Lower leg skin (tissue), 3 donors: ENCODE results near the gene ADIRF.
"Not testable (repeated sequence)": the region's sequence is repeated elsewhere in the genome, so short reads cannot be mapped to it uniquely, and the experiment has no call there.

Source experiments
- POLR2A ChIP-seq, 2 donors: fragments of 450-650 bp; IDR thresholded peaks; one replicate each; pipeline ENCODE4 v1.6.1; 2016 to 2017; ENCODE audit warnings: antibody characterized with exemption in 2 of 2, mild to moderate bottlenecking in 1 of 2, moderate library complexity in 1 of 2
- TF ChIP-seq, protein P1 (sequence below), 3 donors: fragments of 450-650 bp; IDR thresholded peaks; one replicate each; pipeline ENCODE4 v1.5.1; 2016; ENCODE audit warnings: antibody characterized with exemption in 3 of 3, mild to moderate bottlenecking in 3 of 3, moderate library complexity in 2 of 3

DNA sequence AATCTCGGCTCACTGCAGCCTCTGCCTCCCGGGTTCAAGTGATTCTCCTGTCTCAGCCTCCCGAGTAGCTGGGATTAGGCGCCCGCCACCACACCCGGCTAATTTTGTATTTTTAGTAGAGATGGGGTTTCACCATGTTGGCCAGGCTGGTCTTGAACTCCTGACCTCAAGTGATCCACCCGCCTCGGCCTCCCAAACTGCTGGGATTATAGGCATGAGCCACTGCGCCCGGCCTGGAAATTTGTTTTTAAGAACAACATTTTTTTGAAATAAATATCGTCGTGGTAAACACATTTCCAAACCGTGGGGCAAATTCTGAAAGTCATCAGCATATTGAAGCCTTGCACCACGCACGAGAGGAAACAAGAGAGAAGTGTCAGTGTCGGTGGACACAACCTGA, 28.2 kb upstream of the ADIRF start:
- TF ChIP-seq, protein P1, sequence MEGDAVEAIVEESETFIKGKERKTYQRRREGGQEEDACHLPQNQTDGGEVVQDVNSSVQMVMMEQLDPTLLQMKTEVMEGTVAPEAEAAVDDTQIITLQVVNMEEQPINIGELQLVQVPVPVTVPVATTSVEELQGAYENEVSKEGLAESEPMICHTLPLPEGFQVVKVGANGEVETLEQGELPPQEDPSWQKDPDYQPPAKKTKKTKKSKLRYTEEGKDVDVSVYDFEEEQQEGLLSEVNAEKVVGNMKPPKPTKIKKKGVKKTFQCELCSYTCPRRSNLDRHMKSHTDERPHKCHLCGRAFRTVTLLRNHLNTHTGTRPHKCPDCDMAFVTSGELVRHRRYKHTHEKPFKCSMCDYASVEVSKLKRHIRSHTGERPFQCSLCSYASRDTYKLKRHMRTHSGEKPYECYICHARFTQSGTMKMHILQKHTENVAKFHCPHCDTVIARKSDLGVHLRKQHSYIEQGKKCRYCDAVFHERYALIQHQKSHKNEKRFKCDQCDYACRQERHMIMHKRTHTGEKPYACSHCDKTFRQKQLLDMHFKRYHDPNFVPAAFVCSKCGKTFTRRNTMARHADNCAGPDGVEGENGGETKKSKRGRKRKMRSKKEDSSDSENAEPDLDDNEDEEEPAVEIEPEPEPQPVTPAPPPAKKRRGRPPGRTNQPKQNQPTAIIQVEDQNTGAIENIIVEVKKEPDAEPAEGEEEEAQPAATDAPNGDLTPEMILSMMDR (IDR thresholded peaks at IDR 0.05) = not testable (repeated sequence)
- TF ChIP-seq POLR2A (IDR thresholded peaks at IDR 0.05) = not testable (repeated sequence)
